ENCODE data around the gene P2RX5. TPM values are rescaled to one million over a fixed set of nuclear protein-coding genes. Genes with fewer than 3 reads are reported as not detected.

Gene P2RX5
- total and polyA plus RNA-seq, 5 experiments from 2014 or later = 15.6 to 23.7 (median 22.1) TPM

DNA sequence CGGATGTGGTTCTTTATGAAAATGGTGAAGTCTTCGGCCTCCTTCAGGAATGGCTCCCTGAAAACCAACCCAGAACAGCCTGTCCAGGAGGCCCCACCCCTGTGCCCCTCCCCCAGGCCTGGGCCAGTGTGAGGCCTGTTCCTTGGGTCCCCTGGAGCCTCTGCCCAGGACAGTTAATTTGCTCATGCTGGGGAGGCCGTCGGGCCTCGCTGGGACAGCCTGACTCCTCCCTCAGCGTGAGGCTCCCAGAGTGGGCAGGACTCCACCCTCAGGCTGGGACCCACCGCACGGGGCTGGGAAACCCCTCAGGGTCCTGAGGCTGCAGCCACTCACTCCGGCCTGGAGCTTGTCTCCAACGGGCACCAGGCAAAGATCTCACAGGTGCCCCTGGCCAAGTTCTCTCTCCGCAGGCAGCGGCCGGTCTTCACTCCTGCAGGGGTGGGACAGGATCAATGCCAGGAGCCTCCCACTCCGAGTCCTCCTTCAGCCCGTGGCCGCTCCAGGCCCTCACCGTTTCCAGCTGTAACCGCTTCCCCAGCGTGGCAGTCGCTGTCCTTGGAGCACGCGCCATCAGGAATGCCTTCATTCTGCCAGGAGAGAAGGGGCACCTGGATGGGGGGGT lies 5.8 kb downstream of the P2RX5 start:
- no peak for DNase-seq
- no peaks in the 10 kb centered on the region for H3K27me3 Mint-ChIP-seq
- H3K27ac Mint-ChIP-seq = peak overlapping the region in 2 of 10 donors; percentile 19 to 44
- peaks cover 0 to 12% (median 3%) of the 10 kb centered on the region in 3 donors for H3K36me3 Mint-ChIP-seq
- POLR2A ChIA-PET = no interaction called here
- ATAC-seq = no peak
- H3K4me1 Mint-ChIP-seq = peaks cover 12 to 49% (median 22%) of the 10 kb centered on the region in 4 donors
- no peak overlapping the region for H3K4me3 Mint-ChIP-seq
- H3K9me3 Mint-ChIP-seq = no peaks in the 10 kb centered on the region

DNA sequence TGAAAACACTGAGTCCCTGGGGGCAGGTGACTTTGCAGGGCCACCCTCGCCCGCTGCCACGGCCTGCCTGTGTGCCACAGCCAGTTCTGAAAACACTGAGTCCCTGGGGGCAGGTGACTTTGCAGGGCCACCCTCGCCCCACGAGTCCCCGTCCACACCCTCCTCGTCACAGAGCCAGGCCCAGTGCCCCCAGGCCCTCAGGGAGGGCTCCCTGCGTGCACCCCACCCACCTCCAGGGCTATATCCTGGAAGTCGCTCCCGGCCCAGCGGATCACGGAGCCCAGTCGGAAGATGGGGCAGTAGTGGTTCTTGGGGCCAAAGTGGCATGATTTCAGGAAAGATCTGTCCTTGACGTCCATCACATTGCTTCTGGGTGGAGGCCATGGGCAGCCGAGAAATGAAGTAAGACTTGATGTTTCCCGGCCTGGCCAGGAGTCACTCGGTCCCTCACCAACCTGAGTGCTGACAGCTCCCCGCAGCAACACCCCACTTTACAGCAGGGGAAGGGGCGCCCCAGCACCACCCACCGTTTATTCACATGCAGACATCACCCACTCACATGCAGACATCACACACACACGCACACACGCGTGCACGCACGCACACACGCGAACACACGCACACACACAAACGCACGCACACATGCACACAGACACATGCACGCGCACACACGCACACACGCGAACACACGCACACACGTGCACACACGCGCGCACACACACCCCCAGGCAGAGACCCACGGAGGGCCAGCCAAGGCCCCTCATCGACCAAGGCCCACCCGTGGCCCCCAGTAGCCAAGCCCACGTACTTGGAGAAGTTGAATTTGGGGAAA lies 6.5 kb downstream of the P2RX5 start:
- Mint-ChIP-seq H3K4me3 (peak overlapping the region in 1 of 10 donors; percentile 21), H3K36me3 (peaks cover 0 to 12% (median 3%) of the 10 kb centered on the region in 3 donors), H3K4me1 (peaks cover 8 to 47% (median 16%) of the 10 kb centered on the region in 4 donors), H3K27ac (peak overlapping the region in 1 of 10 donors; percentile 71), H3K27me3 (no peaks in the 10 kb centered on the region), H3K9me3 (no peaks in the 10 kb centered on the region)
- DNase-seq (no peak), ATAC-seq (no peak)
- POLR2A ChIA-PET = no interaction called here

DNA sequence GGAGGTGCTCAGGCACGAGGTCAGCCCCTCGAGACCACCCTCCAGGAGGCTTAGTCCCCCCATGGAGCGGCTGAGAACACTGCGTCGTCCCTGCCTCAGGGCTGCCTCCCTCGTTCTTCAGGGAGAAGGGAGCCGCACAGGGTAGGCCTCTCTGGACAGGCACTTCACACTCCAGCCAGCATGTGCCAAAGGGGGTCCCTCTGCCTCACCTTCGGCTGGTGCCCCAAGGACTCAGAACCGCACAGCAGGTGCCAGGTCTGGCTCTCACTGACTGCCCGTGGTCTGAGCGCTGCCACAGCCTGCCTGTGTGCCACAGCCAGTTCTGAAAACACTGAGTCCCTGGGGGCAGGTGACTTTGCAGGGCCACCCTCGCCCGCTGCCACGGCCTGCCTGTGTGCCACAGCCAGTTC lies 7.1 kb downstream of the P2RX5 start:
- no peak for DNase-seq
- Mint-ChIP-seq H3K36me3 (peaks cover 0 to 12% (median 3%) of the 10 kb centered on the region in 3 donors), H3K27me3 (no peaks in the 10 kb centered on the region), H3K4me1 (peaks cover 6 to 42% (median 10%) of the 10 kb centered on the region in 4 donors), H3K27ac (no peak overlapping the region), H3K4me3 (peak overlapping the region in 1 of 10 donors; percentile 28), H3K9me3 (no peaks in the 10 kb centered on the region)
- peak in 1 of 2 donors; percentile 20 for ATAC-seq
- POLR2A ChIA-PET = no interaction called here

DNA sequence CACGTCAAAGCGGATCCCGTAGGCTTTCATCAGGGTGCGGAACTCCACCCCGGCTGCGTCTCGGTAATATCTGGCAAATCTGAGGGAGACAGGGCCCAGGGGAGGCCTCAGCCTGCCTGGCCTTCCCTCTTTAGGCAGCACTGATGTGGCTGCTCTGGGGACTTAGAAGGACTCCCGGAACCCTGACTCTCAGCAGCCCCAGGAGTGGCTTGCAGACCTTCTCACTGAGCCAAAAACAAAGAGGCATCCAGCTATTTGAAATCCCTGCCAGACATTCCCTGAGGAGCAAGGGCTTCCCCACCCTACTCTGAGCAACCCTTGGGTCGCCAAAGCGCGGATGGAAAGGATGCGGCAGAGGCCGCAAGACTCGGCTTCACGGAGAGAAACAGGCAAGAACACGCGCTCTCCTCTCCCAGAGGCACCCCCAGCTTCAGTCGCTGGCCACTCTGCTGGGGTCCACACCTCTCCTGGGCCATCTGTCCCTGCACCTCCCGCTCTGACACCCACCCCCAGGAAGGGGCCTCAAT lies 7.9 kb downstream of the P2RX5 start:
- ATAC-seq = no peak
- H3K4me1 Mint-ChIP-seq = peaks cover 9 to 41% (median 10%) of the 10 kb centered on the region in 4 donors
- no peak for DNase-seq
- H3K36me3 Mint-ChIP-seq = peaks cover 0 to 12% (median 3%) of the 10 kb centered on the region in 3 donors
- POLR2A ChIA-PET = no interaction called here
- H3K27ac Mint-ChIP-seq = peak overlapping the region in 3 of 10 donors; percentile 11 to 63 (median 61)
- H3K9me3 Mint-ChIP-seq = no peaks in the 10 kb centered on the region
- no peaks in the 10 kb centered on the region for H3K27me3 Mint-ChIP-seq
- peak overlapping the region in 1 of 10 donors; percentile 28 for H3K4me3 Mint-ChIP-seq

DNA sequence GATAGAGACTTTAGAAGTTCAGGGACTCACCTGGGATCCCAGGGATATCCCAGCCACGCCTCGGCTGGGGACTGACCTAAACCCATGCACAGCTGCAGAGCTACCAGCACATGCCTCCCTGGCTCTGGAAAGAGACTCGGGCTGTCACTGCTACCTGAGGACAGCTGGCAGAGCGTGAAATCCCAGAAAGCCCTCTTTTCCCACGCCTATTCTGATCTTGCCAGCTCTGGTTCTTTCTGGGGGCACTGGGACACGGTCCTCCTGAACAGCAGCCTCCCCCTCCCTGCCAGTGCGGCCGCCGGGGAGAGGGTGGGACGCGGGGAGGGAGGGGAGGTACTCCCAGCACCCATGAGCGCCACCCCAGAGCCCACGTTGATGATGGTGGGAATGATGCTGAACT lies 10.8 kb downstream of the P2RX5 start:
- Mint-ChIP-seq H3K4me3 (no peak overlapping the region), H3K9me3 (no peaks in the 10 kb centered on the region), H3K36me3 (peaks cover 0 to 5% (median 0%) of the 10 kb centered on the region in 3 donors), H3K27me3 (no peaks in the 10 kb centered on the region), H3K27ac (no peak overlapping the region), H3K4me1 (peaks cover 8 to 35% (median 12%) of the 10 kb centered on the region in 4 donors)
- no peak for ATAC-seq
- POLR2A ChIA-PET = no interaction called here
- no peak for DNase-seq

DNA sequence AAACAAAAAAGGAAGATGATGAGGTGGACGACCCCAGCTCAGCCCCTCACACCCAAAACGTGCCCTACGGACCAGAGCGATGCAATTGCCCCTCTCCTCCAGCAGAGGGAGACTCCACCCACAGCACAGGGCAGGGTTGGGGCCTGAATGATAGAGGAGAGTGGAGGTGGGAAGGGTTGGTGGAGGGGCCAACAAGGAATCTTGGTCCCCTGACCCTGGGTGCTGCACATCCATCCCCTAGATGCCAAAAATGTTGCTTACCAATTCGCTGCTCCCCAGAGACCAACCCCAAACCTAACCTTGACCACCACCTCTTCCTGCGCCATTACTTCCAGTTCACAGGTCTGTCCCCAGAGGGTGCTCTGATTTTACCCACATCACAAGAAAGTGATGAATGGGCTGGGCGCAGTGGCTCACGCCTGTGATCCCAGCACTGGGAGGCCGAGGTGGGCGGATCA lies 12.9 kb downstream of the P2RX5 start:
- POLR2A ChIA-PET = interaction anchor here (0.5 to 1.5 kb wide), 4 partner anchors 12 to 89 kb away, joined by 3 to 4 read pairs (median 3); partner anchors contain the start of gene P2RX5
- Mint-ChIP-seq H3K9me3 (no peaks in the 10 kb centered on the region), H3K27ac (peak overlapping the region in 2 of 10 donors; percentile 39 to 53), H3K27me3 (no peaks in the 10 kb centered on the region), H3K36me3 (peaks cover 0 to 2% (median 0%) of the 10 kb centered on the region in 3 donors), H3K4me3 (no peak overlapping the region), H3K4me1 (peaks cover 8 to 22% (median 11%) of the 10 kb centered on the region in 4 donors)
- ATAC-seq (peak; percentile 91 to 96), DNase-seq (peak; percentile 28 to 79 (median 58))

DNA sequence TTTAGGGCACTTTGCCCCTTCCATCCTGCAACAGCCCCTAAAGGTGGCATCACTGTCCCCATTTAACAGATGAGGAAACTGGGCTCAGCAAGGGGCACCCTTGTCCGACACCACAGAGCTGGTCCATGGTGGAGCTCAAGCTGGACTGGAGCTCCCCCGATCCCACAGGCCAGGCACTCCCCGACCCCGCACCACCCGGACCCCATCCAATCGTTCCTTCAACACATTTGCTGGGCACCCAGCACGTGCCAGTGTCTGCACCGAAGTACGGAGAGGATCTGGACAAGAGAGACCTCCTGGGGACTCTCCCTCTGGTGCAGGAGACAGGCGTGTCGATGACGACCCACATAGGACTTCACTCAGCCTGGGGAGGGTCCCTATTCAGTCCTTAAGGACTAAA lies 13.9 kb downstream of the P2RX5 start:
- no peak for ATAC-seq
- DNase-seq = peak in 1 of 10 donors; percentile 52
- peak overlapping the region in 1 of 10 donors; percentile 59 for H3K27ac Mint-ChIP-seq
- H3K4me3 Mint-ChIP-seq = no peak overlapping the region
- peaks cover 8 to 20% (median 11%) of the 10 kb centered on the region in 4 donors for H3K4me1 Mint-ChIP-seq
- no peaks in the 10 kb centered on the region for H3K9me3 Mint-ChIP-seq
- H3K27me3 Mint-ChIP-seq = no peaks in the 10 kb centered on the region
- H3K36me3 Mint-ChIP-seq = peaks cover 0 to 6% (median 0%) of the 10 kb centered on the region in 3 donors
- POLR2A ChIA-PET = interaction anchor here (1.5 kb wide), 1 partner anchor 14 kb away, joined by 4 read pairs; the partner anchor contains the start of gene P2RX5

DNA sequence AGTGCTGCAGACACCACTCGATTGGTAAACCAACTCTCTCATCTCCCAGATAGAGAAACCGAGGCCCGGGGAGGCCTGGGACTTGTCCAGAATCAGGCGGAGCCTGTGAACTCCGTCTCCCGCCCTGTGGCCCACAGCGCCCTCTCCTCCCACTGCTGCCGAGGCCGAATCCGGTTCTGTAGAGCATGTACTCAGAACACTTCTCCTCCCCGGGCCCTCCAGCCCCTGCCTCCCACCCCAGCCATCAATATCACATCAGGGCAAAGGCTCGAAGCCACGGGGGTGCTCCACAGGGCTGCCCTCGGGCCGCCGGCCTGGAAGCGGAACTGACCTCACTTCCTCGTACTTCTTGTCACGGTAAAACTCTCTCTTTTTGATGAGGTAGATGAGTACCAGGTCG lies 14.4 kb downstream of the P2RX5 start:
- H3K4me3 Mint-ChIP-seq = no peak overlapping the region
- H3K27me3 Mint-ChIP-seq = no peaks in the 10 kb centered on the region
- no peak overlapping the region for H3K27ac Mint-ChIP-seq
- H3K36me3 Mint-ChIP-seq = peaks cover 0 to 6% (median 0%) of the 10 kb centered on the region in 3 donors
- ATAC-seq (no peak), DNase-seq (peak in 1 of 10 donors; percentile 21)
- POLR2A ChIA-PET = interaction anchor here (1.5 kb wide), 1 partner anchor 14 kb away, joined by 4 read pairs; the partner anchor contains the start of gene P2RX5
- H3K9me3 Mint-ChIP-seq = no peaks in the 10 kb centered on the region
- peaks cover 8 to 20% (median 11%) of the 10 kb centered on the region in 4 donors for H3K4me1 Mint-ChIP-seq

DNA sequence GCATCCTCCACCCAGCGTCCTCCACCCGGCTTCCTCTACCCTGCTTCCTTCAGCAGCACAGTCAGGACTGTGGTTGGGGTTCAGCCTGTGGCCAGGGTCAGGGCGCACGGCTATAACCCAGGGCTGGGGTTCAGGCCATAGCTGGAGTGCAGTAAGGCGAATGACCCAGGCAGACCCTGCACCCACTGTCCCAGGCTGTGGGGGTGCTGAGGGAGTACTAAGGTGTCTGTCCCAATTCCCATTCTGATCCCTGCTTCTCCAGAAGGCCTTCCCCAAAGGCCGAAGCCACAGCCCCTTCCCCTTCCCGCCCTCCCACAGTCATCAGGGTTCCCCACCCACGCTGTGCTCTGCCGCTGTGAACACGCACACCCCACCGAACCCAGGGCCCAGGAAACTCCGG lies 14.9 kb downstream of the P2RX5 start:
- Mint-ChIP-seq H3K4me3 (no peak overlapping the region), H3K9me3 (no peaks in the 10 kb centered on the region), H3K36me3 (peaks cover 0 to 6% (median 0%) of the 10 kb centered on the region in 3 donors), H3K27ac (no peak overlapping the region), H3K27me3 (no peaks in the 10 kb centered on the region), H3K4me1 (peaks cover 8 to 20% (median 11%) of the 10 kb centered on the region in 4 donors)
- ATAC-seq (no peak), DNase-seq (peak in 1 of 10 donors; percentile 56)
- POLR2A ChIA-PET = no interaction called here

DNA sequence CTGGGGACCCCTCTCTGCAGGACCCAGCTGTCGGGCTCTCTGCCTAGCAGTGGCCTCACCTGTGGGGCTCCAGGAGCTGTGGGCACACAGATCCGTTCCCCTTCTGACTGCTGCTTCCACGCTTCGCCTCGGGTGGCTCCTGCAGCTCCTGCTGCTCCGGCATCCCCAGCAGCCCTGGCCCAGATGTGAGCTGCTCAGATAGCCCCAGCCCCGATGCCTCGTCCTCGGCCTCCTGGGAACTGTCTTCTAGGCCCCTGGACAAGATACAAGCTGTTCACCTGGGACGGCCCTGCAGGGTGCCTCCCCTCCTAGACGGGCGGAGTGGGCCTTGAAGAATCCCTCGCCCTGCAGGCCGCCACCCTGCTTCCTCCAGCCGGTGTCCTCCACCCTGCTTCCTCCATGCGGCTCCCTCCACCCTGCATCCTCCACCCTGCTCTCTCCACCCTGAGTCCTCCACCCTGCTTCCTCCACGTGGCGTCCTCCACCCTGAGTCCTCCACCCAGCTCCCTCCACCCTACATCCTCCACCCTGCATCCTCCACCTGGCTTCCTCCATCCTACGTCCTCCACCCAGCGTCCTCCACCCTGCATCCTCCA lies 16.3 kb downstream of the P2RX5 start:
- Mint-ChIP-seq H3K9me3 (no peaks in the 10 kb centered on the region), H3K36me3 (peaks cover 0 to 8% (median 0%) of the 10 kb centered on the region in 3 donors), H3K27ac (no peak overlapping the region), H3K4me3 (no peak overlapping the region), H3K4me1 (peaks cover 8 to 20% (median 12%) of the 10 kb centered on the region in 4 donors), H3K27me3 (no peaks in the 10 kb centered on the region)
- POLR2A ChIA-PET = interaction anchor here (1.0 kb wide), 1 partner anchor 58 kb away, joined by 3 read pairs; no protein-coding TSS in a partner anchor
- no peak for ATAC-seq
- peak in 1 of 10 donors; percentile 61 for DNase-seq

DNA sequence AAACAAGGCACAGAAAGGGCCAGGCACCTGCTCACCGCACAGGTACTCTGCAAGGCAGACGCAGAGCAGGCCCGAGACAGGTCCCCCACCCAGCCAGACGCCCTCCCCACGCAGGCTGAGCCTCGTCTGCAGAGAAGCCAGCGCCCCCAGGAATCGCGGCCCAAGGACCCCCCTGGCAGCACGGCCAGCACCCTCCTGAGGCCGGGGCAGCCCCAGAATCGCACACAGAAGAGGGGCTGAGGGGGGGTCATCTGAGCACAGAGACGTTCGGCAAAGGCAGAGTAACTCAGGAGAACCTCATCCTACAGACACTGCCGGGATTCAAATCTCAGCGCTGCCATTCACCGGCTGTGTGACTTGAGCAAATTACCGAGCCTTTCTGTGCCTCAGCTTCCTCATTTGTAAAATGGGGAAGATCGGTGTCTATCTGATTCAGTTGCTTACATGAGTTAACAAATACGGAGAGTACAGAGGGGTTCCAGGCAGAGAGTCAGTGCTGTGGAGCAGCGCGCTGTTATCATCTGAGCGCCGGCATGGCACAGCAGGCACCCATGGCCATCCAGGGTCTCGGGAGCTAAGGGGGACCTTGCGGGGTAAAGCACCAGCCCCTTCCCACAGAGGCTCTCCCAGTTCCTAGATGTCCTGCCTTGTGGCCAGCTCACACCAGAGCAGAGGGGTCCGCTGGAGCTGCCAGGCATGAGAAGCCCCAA lies 17.0 kb downstream of the P2RX5 start:
- Mint-ChIP-seq H3K4me3 (no peak overlapping the region), H3K27me3 (no peaks in the 10 kb centered on the region), H3K9me3 (no peaks in the 10 kb centered on the region), H3K36me3 (peaks cover 0 to 8% (median 0%) of the 10 kb centered on the region in 3 donors), H3K27ac (no peak overlapping the region), H3K4me1 (peaks cover 8 to 18% (median 12%) of the 10 kb centered on the region in 4 donors)
- POLR2A ChIA-PET = interaction anchor here (1.0 to 1.9 kb wide), 2 partner anchors 44 to 59 kb away, joined by 3 to 5 read pairs; partner anchors contain the start of gene HASPIN
- ATAC-seq (no peak), DNase-seq (peak in 1 of 10 donors; percentile 19)
